SK-MEL-5 (cell line): ENCODE measurements around the gene ELP1. TPM values are rescaled to one million over a fixed set of nuclear protein-coding genes. Genes with fewer than 3 reads are reported as not detected.
"Not testable (repeated sequence)": the region's sequence is repeated elsewhere in the genome, so short reads cannot be mapped to it uniquely, and the experiment has no call there.

Source experiments
- DNase-seq: peaks from one replicate; pipeline ENCODE4 v3.0.0-alpha.2; 2016; ENCODE audit warnings: low read depth, low spot score
- in situ Hi-C: cut with HindIII; loops from 2 replicates; pipeline ENCODE4 v1.10.0; 2016; ENCODE audit warnings: low sequenced_read_pairs, high pct_unique_total_duplicates, low pct_unique_long_range_greater_than_20kb
- total RNA-seq: library from RNA; depleted of rRNA; stranded (reverse); fragments of >200 nt; shearing (Covaris generic); gene quantifications from 2 replicates; pipeline ENCODE4 v1.2.3, GENCODE V29; 2014

ELP1 gene
- total RNA-seq, 1 experiment from 2014 or later: 38.7 TPM

GRCh38 chr9:108845507-108845906 lies 88.4 kb downstream of the ELP1 start:
- in situ Hi-C loops: no loop called here
- no peak for DNase-seq

GRCh38 chr9:108844856-108845255 lies 89.1 kb downstream of the ELP1 start:
- in situ Hi-C loops: no loop called here

GRCh38 chr9:108844391-108844790 lies 89.5 kb downstream of the ELP1 start:
- in situ Hi-C loops: no loop called here

More at GRCh38 chr9:108844856-108845255, 89.1 kb downstream of the ELP1 start:
- DNase-seq: no peak

GRCh38 chr9:108842610-108843295 lies 91.2 kb downstream of the ELP1 start:
- in situ Hi-C loops: no loop called here
- no peak for DNase-seq

More at GRCh38 chr9:108844391-108844790, 89.5 kb downstream of the ELP1 start:
- DNase-seq: no peak

- DNase-seq, in situ Hi-C loops: not testable (repeated sequence)
These were observed 94.4 kb downstream of the ELP1 start for GRCh38 chr9:108839561-108839960.

- in situ Hi-C loops: no loop called here
- DNase-seq: no peak
These were observed 95.9 kb downstream of the ELP1 start for GRCh38 chr9:108838017-108838416.

- in situ Hi-C loops: no loop called here
- no peak for DNase-seq
These were observed 96.4 kb downstream of the ELP1 start for GRCh38 chr9:108837530-108837929.

- DNase-seq: no peak
- in situ Hi-C loops: no loop called here
These were observed 97.1 kb downstream of the ELP1 start for GRCh38 chr9:108836781-108837180.

- no peak for DNase-seq
- in situ Hi-C loops: no loop called here
These were observed 97.6 kb downstream of the ELP1 start for GRCh38 chr9:108836319-108836718.

- DNase-seq: peak; percentile 62
- in situ Hi-C loops: no loop called here
These were observed 98.1 kb downstream of the ELP1 start for GRCh38 chr9:108835831-108836230.

- in situ Hi-C loops: no loop called here
- DNase-seq: peak; percentile 10
These were observed 98.8 kb downstream of the ELP1 start for GRCh38 chr9:108834959-108835665.

- no peak for DNase-seq
- in situ Hi-C loops: no loop called here
These were observed 101.8 kb downstream of the ELP1 start for GRCh38 chr9:108832179-108832500.

- DNase-seq: no peak
- in situ Hi-C loops: no loop called here
These were observed 102.3 kb downstream of the ELP1 start for GRCh38 chr9:108831496-108832178.

GRCh38 chr9:108830272-108830671 lies 103.7 kb downstream of the ELP1 start:
- DNase-seq: no peak
- in situ Hi-C loops: no loop called here

- in situ Hi-C loops: no loop called here
- no peak for DNase-seq
These were observed 110.1 kb downstream of the ELP1 start for GRCh38 chr9:108823829-108824228.
